Lower lobe of right lung (tissue), 2 donors: ENCODE measurements around the gene NPC1L1. TPM values are rescaled to one million over a fixed set of nuclear protein-coding genes. Genes with fewer than 3 reads are reported as not detected.

Experiments used
- ATAC-seq, 2 donors: fragments of 200-7000 bp; cut with Tn5 transposase; one replicate each; pipeline ENCODE4 v1.9.1; 2020 to 2022; ENCODE audit warnings: mild to moderate bottlenecking in 2 of 2, moderate library complexity in 2 of 2
- DNase-seq: peaks from one replicate; pipeline ENCODE4 v3.0.0-alpha.2; 2020
- H3K27ac ChIP-seq: fragments of 200-600 bp; one replicate; pipeline ENCODE4 v1.8.0; 2022
- H3K27me3 ChIP-seq: fragments of 200-600 bp; one replicate; pipeline ENCODE4 v1.8.0; 2022; ENCODE audit warnings: low read depth
- H3K36me3 ChIP-seq: fragments of 200-600 bp; one replicate; pipeline ENCODE4 v1.8.0; 2022; ENCODE audit warnings: mild to moderate bottlenecking
- H3K4me1 ChIP-seq: fragments of 200-600 bp; one replicate; pipeline ENCODE4 v1.8.0; 2022
- H3K4me3 ChIP-seq: fragments of 200-600 bp; one replicate; pipeline ENCODE4 v1.8.0; 2022; ENCODE audit warnings: mild to moderate bottlenecking
- H3K9me3 ChIP-seq: fragments of 200-600 bp; one replicate; pipeline ENCODE4 v1.8.0; 2022
- CTCF ChIP-seq: fragments of 200-600 bp; IDR thresholded peaks from one replicate; pipeline ENCODE4 v1.8.0; 2022; ENCODE audit warnings: antibody characterized with exemption, mild to moderate bottlenecking
- intact Hi-C: fragments of 100-400 bp; cut with DNase I; formaldehyde crosslinking; loops from one replicate; pipeline ENCODE4 v1.11.0; 2022
- total RNA-seq: library from RNA; stranded (reverse); fragmentation: NEBNext Ultra II Directional; extraction: Animal tissue kit (Norgen Biotek cat#: 25700); gene quantifications from one replicate; pipeline ENCODE4 v1.2.1, GENCODE V29; 2021
- donor health status: DM: no; HTN: yes; CAD: no; lungs with severe emphysema.

NPC1L1 gene
- total RNA-seq, 1 donor from 2014 or later, result 0.21 TPM

- Histone ChIP-seq H3K27ac (no peak overlapping the region), H3K4me3 (no peak overlapping the region), H3K9me3 (no peaks in the 10 kb centered on the region), H3K27me3 (no peaks in the 10 kb centered on the region), H3K36me3 (peaks cover 79% of the 10 kb centered on the region), H3K4me1 (peaks cover 19% of the 10 kb centered on the region)
- ATAC-seq (no peak), DNase-seq (no peak)
- no peak for TF ChIP-seq CTCF
- intact Hi-C loops, result no loop called here
Measured at GRCh38 chr7:44473295-44473694, 67.8 kb downstream of the NPC1L1 start.

GRCh38 chr7:44472843-44473242 lies 68.3 kb downstream of the NPC1L1 start:
- Histone ChIP-seq H3K9me3 (no peaks in the 10 kb centered on the region), H3K27me3 (no peaks in the 10 kb centered on the region), H3K27ac (no peak overlapping the region), H3K4me1 (peaks cover 19% of the 10 kb centered on the region), H3K4me3 (no peak overlapping the region), H3K36me3 (peaks cover 79% of the 10 kb centered on the region)
- no peak for TF ChIP-seq CTCF
- intact Hi-C loops, result no loop called here
- ATAC-seq (no peak), DNase-seq (no peak)

GRCh38 chr7:44471850-44472249 lies 69.3 kb downstream of the NPC1L1 start:
- H3K4me1 ChIP-seq, result peaks cover 13% of the 10 kb centered on the region
- intact Hi-C loops, result no loop called here
- no peak for TF ChIP-seq CTCF

GRCh38 chr7:44471436-44471835 lies 69.7 kb downstream of the NPC1L1 start:
- H3K4me1 ChIP-seq, result peaks cover 13% of the 10 kb centered on the region
- H3K27me3 ChIP-seq, result no peaks in the 10 kb centered on the region
- no peak overlapping the region for H3K27ac ChIP-seq
- no peak overlapping the region for H3K4me3 ChIP-seq
- intact Hi-C loops, result no loop called here
- no peak for TF ChIP-seq CTCF
- peaks cover 79% of the 10 kb centered on the region for H3K36me3 ChIP-seq
- no peaks in the 10 kb centered on the region for H3K9me3 ChIP-seq
- DNase-seq, result no peak
- peak in 1 of 2 donors; percentile 59 for ATAC-seq

More at GRCh38 chr7:44471850-44472249, 69.3 kb downstream of the NPC1L1 start:
- DNase-seq (no peak), ATAC-seq (no peak)
- no peak overlapping the region for H3K27ac ChIP-seq
- peaks cover 79% of the 10 kb centered on the region for H3K36me3 ChIP-seq
- no peaks in the 10 kb centered on the region for H3K9me3 ChIP-seq
- H3K27me3 ChIP-seq, result no peaks in the 10 kb centered on the region
- no peak overlapping the region for H3K4me3 ChIP-seq

GRCh38 chr7:44470628-44471245 lies 70.4 kb downstream of the NPC1L1 start:
- H3K27me3 ChIP-seq, result no peaks in the 10 kb centered on the region
- H3K4me3 ChIP-seq, result no peak overlapping the region
- no peak for TF ChIP-seq CTCF
- H3K27ac ChIP-seq, result no peak overlapping the region
- ATAC-seq (no peak), DNase-seq (no peak)
- intact Hi-C loops, result no loop called here
- H3K4me1 ChIP-seq, result peaks cover 13% of the 10 kb centered on the region
- no peaks in the 10 kb centered on the region for H3K9me3 ChIP-seq
- peaks cover 79% of the 10 kb centered on the region for H3K36me3 ChIP-seq
